ENCODE data around the gene EEF1E1. TPM values are rescaled to one million over a fixed set of nuclear protein-coding genes. Genes with fewer than 3 reads are reported as not detected.

Gene EEF1E1
- total and polyA plus RNA-seq, 9 of the 15 experiments (the other 6 are each of a cell fraction or from before 2014, with no cell fraction given) = 135 to 1,355 (median 327) TPM

DNA sequence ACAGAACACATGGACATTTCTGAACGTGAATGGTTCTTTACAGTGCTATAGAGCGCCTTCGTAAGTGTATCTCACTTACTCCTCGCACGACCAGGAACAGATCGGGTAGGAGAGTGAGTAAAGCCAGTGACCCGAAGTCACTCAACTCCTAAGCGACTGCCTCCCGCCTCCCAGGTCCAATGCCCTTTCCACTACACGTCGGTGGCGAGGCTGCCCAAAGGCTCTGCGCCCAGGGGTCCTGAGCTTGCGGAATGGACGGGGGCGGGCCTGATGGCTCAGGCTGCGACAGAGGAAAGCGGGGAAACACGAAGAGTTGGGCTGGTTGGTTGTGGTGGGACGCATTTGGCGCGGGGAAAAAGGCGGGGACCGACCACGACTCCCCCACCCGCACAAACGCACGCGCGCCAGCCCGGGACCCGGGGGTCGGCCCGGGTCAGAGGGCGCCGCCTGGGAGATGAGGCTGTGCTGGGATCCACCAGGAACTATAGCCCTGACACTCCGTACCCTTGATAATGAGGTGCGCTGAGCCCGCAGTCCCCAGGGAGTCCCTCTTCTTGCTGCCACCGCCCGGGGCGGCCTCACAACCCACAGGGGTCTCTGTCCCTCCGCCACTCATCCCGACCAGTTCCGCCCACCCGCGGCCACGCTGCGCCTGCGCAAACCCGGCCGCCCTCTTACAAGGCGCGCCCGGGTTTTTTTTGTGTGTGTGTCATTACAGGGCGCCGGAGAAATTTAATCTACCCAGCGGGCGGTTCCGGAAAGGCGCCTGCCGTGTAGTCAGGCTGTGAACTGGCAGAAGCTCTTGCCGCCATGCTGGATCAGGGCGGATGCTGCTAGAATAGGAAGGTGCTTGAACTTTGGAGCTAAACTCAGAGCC, 38.3 kb downstream of the EEF1E1 start, which contains the start of gene BLOC1S5 (continued):
- TF ChIP-seq CREB3 (tag; conservative IDR thresholded peaks at IDR 0.05; ENCODE audit: low read depth) (no peak), FOXJ2 (tag; IDR thresholded peaks at IDR 0.05) (no peak; the same call in none of the 2 replicates), FOXP4 (CRISPR knock-in tag; IDR thresholded peaks at IDR 0.05; ENCODE audit: borderline replicate concordance) (no peak), BRD4 (IDR thresholded peaks at IDR 0.05) (no peak), SMAD1 (IDR thresholded peaks at IDR 0.05; ENCODE audit: low read depth, low read length, partially characterized antibody) (peak; percentile 60), BRD9 (IDR thresholded peaks at IDR 0.05; ENCODE audit: low read depth, partially characterized antibody) (no peak), EHMT2 (IDR thresholded peaks at IDR 0.05) (peak; percentile 80; the same call in 1 of the 2 replicates), RBM15 (IDR thresholded peaks at IDR 0.05; ENCODE audit: insufficient read depth, low read length) (no peak), ZNF277 (CRISPR knock-in tag; IDR thresholded peaks at IDR 0.05; ENCODE audit: borderline replicate concordance) (no peak), TBL1XR1 (IDR thresholded peaks at IDR 0.05; ENCODE audit: low read length in 2 of 2) (peak; percentile 32 to 88; a peak in 3 of 4 replicates), CC2D1A (IDR thresholded peaks at IDR 0.05) (peak; percentile 61; the same call in 1 of the 2 replicates), ATF1 (CRISPR knock-in tag; IDR thresholded peaks at IDR 0.05) (peak; percentile 79), ATF1 (tag; IDR thresholded peaks at IDR 0.05) (peak; percentile 99)
- TF ChIP-seq, protein P1, sequence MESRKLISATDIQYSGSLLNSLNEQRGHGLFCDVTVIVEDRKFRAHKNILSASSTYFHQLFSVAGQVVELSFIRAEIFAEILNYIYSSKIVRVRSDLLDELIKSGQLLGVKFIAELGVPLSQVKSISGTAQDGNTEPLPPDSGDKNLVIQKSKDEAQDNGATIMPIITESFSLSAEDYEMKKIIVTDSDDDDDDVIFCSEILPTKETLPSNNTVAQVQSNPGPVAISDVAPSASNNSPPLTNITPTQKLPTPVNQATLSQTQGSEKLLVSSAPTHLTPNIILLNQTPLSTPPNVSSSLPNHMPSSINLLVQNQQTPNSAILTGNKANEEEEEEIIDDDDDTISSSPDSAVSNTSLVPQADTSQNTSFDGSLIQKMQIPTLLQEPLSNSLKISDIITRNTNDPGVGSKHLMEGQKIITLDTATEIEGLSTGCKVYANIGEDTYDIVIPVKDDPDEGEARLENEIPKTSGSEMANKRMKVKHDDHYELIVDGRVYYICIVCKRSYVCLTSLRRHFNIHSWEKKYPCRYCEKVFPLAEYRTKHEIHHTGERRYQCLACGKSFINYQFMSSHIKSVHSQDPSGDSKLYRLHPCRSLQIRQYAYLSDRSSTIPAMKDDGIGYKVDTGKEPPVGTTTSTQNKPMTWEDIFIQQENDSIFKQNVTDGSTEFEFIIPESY (CRISPR knock-in tag; IDR thresholded peaks at IDR 0.05) = no peak; the same call in 1 of the 2 replicates
- TF ChIP-seq, protein P2, sequence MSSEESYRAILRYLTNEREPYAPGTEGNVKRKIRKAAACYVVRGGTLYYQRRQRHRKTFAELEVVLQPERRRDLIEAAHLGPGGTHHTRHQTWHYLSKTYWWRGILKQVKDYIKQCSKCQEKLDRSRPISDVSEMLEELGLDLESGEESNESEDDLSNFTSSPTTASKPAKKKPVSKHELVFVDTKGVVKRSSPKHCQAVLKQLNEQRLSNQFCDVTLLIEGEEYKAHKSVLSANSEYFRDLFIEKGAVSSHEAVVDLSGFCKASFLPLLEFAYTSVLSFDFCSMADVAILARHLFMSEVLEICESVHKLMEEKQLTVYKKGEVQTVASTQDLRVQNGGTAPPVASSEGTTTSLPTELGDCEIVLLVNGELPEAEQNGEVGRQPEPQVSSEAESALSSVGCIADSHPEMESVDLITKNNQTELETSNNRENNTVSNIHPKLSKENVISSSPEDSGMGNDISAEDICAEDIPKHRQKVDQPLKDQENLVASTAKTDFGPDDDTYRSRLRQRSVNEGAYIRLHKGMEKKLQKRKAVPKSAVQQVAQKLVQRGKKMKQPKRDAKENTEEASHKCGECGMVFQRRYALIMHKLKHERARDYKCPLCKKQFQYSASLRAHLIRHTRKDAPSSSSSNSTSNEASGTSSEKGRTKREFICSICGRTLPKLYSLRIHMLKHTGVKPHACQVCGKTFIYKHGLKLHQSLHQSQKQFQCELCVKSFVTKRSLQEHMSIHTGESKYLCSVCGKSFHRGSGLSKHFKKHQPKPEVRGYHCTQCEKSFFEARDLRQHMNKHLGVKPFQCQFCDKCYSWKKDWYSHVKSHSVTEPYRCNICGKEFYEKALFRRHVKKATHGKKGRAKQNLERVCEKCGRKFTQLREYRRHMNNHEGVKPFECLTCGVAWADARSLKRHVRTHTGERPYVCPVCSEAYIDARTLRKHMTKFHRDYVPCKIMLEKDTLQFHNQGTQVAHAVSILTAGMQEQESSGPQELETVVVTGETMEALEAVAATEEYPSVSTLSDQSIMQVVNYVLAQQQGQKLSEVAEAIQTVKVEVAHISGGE (CRISPR knock-in tag; IDR thresholded peaks at IDR 0.05) = peak in 1 of 3 experiments; percentile 79; a peak in 2 of 6 replicates
